ENCODE results near the gene ADGRD2.

- TF ChIP-seq YY1 (IDR thresholded peaks at IDR 0.05; ENCODE audit: extremely low read depth, insufficient replicate concordance, low read depth, low read length) (no peak), RAD21 (IDR thresholded peaks at IDR 0.05; ENCODE audit: low read depth) (no peak), REST (IDR thresholded peaks at IDR 0.05; ENCODE audit: low read depth) (no peak), EZH2 (IDR thresholded peaks at IDR 0.05) (no peak), EGR1 (IDR thresholded peaks at IDR 0.05; ENCODE audit: low read depth) (no peak), POLR2A (IDR thresholded peaks at IDR 0.05; ENCODE audit: borderline replicate concordance, extremely low read depth, insufficient read depth, insufficient read length) (no peak), ZFX (IDR thresholded peaks at IDR 0.05) (no peak), POLR2AphosphoS5 (IDR thresholded peaks at IDR 0.05; ENCODE audit: low read depth, low read length) (no peak), TCF7L2 (IDR thresholded peaks at IDR 0.05; ENCODE audit: borderline replicate concordance, extremely low read depth, insufficient read depth, insufficient read length) (no peak)
- TF ChIP-seq, protein P1, sequence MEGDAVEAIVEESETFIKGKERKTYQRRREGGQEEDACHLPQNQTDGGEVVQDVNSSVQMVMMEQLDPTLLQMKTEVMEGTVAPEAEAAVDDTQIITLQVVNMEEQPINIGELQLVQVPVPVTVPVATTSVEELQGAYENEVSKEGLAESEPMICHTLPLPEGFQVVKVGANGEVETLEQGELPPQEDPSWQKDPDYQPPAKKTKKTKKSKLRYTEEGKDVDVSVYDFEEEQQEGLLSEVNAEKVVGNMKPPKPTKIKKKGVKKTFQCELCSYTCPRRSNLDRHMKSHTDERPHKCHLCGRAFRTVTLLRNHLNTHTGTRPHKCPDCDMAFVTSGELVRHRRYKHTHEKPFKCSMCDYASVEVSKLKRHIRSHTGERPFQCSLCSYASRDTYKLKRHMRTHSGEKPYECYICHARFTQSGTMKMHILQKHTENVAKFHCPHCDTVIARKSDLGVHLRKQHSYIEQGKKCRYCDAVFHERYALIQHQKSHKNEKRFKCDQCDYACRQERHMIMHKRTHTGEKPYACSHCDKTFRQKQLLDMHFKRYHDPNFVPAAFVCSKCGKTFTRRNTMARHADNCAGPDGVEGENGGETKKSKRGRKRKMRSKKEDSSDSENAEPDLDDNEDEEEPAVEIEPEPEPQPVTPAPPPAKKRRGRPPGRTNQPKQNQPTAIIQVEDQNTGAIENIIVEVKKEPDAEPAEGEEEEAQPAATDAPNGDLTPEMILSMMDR (IDR thresholded peaks at IDR 0.05 in 2 of 3, conservative IDR thresholded peaks at IDR 0.05 in 1 of 3; ENCODE audit: borderline replicate concordance in 1 of 3, insufficient read depth in 1 of 3, low read depth in 2 of 3, low read length in 2 of 3), result no peak
Measured at GRCh38 chr9:124423155-124423554, 27.1 kb upstream of the ADGRD2 start.

All from HCT116 (cell line).